GM11168 (cell line): ENCODE data around the gene PLPPR2.
"Not testable (repeated sequence)": the region's sequence is repeated elsewhere in the genome, so short reads cannot be mapped to it uniquely, and the experiment has no call there.

Experiments used
- in situ Hi-C: fragments of 300-500 bp; cut with MboI; formaldehyde crosslinking; loops from one replicate; pipeline ENCODE4 v1.12.0; 2022; ENCODE audit warnings: low sequenced_read_pairs; ENCODE audit not compliant: unreplicated experiment

The PLPPR2 gene

GRCh38 chr19:11355160-11356073 lies at the start of gene PLPPR2:
PLPPR2 (plus strand) TSS chr19:11355432; CDS start chr19:11357674, 2,242 bp downstream.
- in situ Hi-C loops: no loop called here

GRCh38 chr19:11306337-11306736 lies 48.9 kb upstream of the PLPPR2 start:
- in situ Hi-C loops: no loop called here

- in situ Hi-C loops: not testable (repeated sequence)
These were observed 34.8 kb upstream of the PLPPR2 start for GRCh38 chr19:11320278-11320995.

- in situ Hi-C loops: no loop called here
These were observed 33.8 kb upstream of the PLPPR2 start for GRCh38 chr19:11321191-11322126.

GRCh38 chr19:11322269-11323024 lies 32.8 kb upstream of the PLPPR2 start:
- in situ Hi-C loops: no loop called here

GRCh38 chr19:11323601-11324078 lies 31.6 kb upstream of the PLPPR2 start:
- in situ Hi-C loops: no loop called here

GRCh38 chr19:11324079-11324661 lies 31.1 kb upstream of the PLPPR2 start:
- in situ Hi-C loops: no loop called here

- in situ Hi-C loops: no loop called here
These were observed 30.4 kb upstream of the PLPPR2 start for GRCh38 chr19:11324748-11325389.

- in situ Hi-C loops: no loop called here
These were observed 29.7 kb upstream of the PLPPR2 start for GRCh38 chr19:11325544-11325943.

GRCh38 chr19:11330127-11330526 lies 25.1 kb upstream of the PLPPR2 start:
- in situ Hi-C loops: no loop called here

- in situ Hi-C loops: no loop called here
These were observed 23.7 kb upstream of the PLPPR2 start for GRCh38 chr19:11331502-11331901.

- in situ Hi-C loops: no loop called here
These were observed 22.4 kb upstream of the PLPPR2 start for GRCh38 chr19:11332822-11333221.

- in situ Hi-C loops: not testable (repeated sequence)
These were observed 21.4 kb upstream of the PLPPR2 start for GRCh38 chr19:11333838-11334237.

- in situ Hi-C loops: no loop called here
These were observed 19.6 kb upstream of the PLPPR2 start for GRCh38 chr19:11335449-11336146.

GRCh38 chr19:11337080-11337479 lies 18.2 kb upstream of the PLPPR2 start:
- in situ Hi-C loops: no loop called here

- in situ Hi-C loops: no loop called here
These were observed 17.1 kb upstream of the PLPPR2 start for GRCh38 chr19:11338121-11338520.

- in situ Hi-C loops: no loop called here
These were observed 16.5 kb upstream of the PLPPR2 start for GRCh38 chr19:11338569-11339253.
